ENCODE measurements around the gene CD2BP2. TPM values are rescaled to one million over a fixed set of nuclear protein-coding genes. Genes with fewer than 3 reads are reported as not detected.

Gene CD2BP2
- total and polyA plus RNA-seq, 2 of the 13 experiments (the other 11 are each of a cell fraction or from before 2014, with no cell fraction given) = 24.9 to 54.6 TPM

DNA sequence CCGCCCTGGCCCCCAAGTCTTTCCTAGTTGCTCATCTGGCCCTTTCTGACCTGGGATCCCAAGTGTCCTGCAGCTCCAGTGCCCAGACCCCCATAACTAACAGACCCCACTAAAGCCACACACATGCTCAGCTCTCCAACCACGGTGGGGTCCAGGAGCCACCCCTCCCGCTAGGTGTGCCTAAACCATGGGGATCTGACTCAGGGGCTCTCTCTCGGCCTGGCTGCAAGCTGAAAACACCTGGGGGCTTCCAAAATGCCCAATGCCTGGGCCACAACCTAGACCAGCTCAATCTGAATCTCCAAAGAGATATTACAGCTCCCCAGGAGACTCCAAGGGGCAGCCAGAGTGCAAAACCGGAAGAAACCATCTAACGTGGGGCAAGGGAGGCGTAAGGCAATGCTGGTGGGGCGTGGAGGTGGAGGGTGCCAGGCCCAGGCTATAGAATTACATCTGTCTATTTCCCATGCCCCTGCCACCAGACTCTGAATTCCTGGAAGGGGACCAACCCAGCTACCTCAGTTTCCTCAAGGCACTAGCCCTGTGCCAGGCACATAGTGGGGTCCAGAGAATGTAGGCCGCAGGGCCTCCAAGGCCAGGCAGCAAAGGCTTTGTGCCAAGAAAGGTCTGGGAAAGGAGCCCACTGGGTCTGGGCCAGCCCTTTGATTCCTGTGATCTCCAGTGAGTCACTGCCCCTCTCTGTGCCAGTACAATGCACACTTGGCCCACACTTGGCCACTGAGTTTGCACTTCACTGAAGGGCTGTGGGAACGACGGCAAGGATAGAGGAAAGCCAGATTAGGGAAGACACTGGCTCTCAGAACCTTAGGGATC, 3.3 kb downstream of the CD2BP2 start (continued):
- TF ChIP-seq ZNF773 (CRISPR knock-in tag; IDR thresholded peaks at IDR 0.05; ENCODE audit: borderline replicate concordance) (no peak), KDM2A (CRISPR knock-in tag; IDR thresholded peaks at IDR 0.05; ENCODE audit: borderline replicate concordance, low read depth) (no peak), TGIF2 (CRISPR knock-in tag; IDR thresholded peaks at IDR 0.05) (no peak), ZNF431 (CRISPR knock-in tag; IDR thresholded peaks at IDR 0.05; ENCODE audit: borderline replicate concordance, low read depth) (no peak), RNF2 (conservative IDR thresholded peaks at IDR 0.05; ENCODE audit: low read depth) (no peak), NFIB (CRISPR knock-in tag; IDR thresholded peaks at IDR 0.05; ENCODE audit: borderline replicate concordance) (no peak), SMAD1 (CRISPR knock-in tag; IDR thresholded peaks at IDR 0.05; ENCODE audit: borderline replicate concordance, low read depth) (no peak), SMC3 (IDR thresholded peaks at IDR 0.05; ENCODE audit: low read length) (no peak), ZSCAN30 (CRISPR knock-in tag; IDR thresholded peaks at IDR 0.05) (no peak), ZNF747 (CRISPR knock-in tag; IDR thresholded peaks at IDR 0.05; ENCODE audit: borderline replicate concordance) (no peak), FOSL2 (CRISPR knock-in tag; IDR thresholded peaks at IDR 0.05) (no peak), ZNF121 (CRISPR knock-in tag; IDR thresholded peaks at IDR 0.05) (no peak), ZNF292 (CRISPR knock-in tag; IDR thresholded peaks at IDR 0.05; ENCODE audit: borderline replicate concordance, low read depth) (no peak), ZNF746 (CRISPR knock-in tag; IDR thresholded peaks at IDR 0.05) (no peak), POLR2G (IDR thresholded peaks at IDR 0.05; ENCODE audit: low read depth, low read length) (peak; percentile 15), FOXC1 (CRISPR knock-in tag; IDR thresholded peaks at IDR 0.05; ENCODE audit: borderline replicate concordance) (0 out of 2 replicates have a peak, but pooled peaks have one; percentile 60), LCORL (IDR thresholded peaks at IDR 0.05) (no peak), LCORL (CRISPR knock-in tag; IDR thresholded peaks at IDR 0.05) (no peak), PHF21A (CRISPR knock-in tag; IDR thresholded peaks at IDR 0.05) (no peak)
- TF ChIP-seq, protein P1, sequence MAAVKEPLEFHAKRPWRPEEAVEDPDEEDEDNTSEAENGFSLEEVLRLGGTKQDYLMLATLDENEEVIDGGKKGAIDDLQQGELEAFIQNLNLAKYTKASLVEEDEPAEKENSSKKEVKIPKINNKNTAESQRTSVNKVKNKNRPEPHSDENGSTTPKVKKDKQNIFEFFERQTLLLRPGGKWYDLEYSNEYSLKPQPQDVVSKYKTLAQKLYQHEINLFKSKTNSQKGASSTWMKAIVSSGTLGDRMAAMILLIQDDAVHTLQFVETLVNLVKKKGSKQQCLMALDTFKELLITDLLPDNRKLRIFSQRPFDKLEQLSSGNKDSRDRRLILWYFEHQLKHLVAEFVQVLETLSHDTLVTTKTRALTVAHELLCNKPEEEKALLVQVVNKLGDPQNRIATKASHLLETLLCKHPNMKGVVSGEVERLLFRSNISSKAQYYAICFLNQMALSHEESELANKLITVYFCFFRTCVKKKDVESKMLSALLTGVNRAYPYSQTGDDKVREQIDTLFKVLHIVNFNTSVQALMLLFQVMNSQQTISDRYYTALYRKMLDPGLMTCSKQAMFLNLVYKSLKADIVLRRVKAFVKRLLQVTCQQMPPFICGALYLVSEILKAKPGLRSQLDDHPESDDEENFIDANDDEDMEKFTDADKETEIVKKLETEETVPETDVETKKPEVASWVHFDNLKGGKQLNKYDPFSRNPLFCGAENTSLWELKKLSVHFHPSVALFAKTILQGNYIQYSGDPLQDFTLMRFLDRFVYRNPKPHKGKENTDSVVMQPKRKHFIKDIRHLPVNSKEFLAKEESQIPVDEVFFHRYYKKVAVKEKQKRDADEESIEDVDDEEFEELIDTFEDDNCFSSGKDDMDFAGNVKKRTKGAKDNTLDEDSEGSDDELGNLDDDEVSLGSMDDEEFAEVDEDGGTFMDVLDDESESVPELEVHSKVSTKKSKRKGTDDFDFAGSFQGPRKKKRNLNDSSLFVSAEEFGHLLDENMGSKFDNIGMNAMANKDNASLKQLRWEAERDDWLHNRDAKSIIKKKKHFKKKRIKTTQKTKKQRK (IDR thresholded peaks at IDR 0.05; ENCODE audit: low read length) = no peak
- TF ChIP-seq, protein P2, sequence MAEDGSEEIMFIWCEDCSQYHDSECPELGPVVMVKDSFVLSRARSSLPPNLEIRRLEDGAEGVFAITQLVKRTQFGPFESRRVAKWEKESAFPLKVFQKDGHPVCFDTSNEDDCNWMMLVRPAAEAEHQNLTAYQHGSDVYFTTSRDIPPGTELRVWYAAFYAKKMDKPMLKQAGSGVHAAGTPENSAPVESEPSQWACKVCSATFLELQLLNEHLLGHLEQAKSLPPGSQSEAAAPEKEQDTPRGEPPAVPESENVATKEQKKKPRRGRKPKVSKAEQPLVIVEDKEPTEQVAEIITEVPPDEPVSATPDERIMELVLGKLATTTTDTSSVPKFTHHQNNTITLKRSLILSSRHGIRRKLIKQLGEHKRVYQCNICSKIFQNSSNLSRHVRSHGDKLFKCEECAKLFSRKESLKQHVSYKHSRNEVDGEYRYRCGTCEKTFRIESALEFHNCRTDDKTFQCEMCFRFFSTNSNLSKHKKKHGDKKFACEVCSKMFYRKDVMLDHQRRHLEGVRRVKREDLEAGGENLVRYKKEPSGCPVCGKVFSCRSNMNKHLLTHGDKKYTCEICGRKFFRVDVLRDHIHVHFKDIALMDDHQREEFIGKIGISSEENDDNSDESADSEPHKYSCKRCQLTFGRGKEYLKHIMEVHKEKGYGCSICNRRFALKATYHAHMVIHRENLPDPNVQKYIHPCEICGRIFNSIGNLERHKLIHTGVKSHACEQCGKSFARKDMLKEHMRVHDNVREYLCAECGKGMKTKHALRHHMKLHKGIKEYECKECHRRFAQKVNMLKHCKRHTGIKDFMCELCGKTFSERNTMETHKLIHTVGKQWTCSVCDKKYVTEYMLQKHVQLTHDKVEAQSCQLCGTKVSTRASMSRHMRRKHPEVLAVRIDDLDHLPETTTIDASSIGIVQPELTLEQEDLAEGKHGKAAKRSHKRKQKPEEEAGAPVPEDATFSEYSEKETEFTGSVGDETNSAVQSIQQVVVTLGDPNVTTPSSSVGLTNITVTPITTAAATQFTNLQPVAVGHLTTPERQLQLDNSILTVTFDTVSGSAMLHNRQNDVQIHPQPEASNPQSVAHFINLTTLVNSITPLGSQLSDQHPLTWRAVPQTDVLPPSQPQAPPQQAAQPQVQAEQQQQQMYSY (CRISPR knock-in tag; IDR thresholded peaks at IDR 0.05) = no peak
- TF ChIP-seq, protein P3, sequence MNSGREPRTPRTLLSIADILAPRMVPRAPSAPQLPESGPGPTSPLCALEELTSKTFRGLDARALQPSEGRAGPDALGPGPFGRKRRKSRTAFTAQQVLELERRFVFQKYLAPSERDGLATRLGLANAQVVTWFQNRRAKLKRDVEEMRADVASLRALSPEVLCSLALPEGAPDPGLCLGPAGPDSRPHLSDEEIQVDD (CRISPR knock-in tag; IDR thresholded peaks at IDR 0.05; ENCODE audit: borderline replicate concordance) = 0 out of 2 replicates have a peak, but pooled peaks have one; percentile 25
